Suprapubic skin (tissue), 4 donors: ENCODE results near the gene NOSIP. TPM values are rescaled to one million over a fixed set of nuclear protein-coding genes. Genes with fewer than 3 reads are reported as not detected.
"Not testable (repeated sequence)": the region's sequence is repeated elsewhere in the genome, so short reads cannot be mapped to it uniquely, and the experiment has no call there.

Experiments used
- DNase-seq, 2 donors: peaks; one replicate each; pipeline ENCODE4 v3.0.0-alpha.2; 2019; ENCODE audit warnings: low spot score in 2 of 2
- H3K27ac ChIP-seq: fragments of 200-600 bp; sonication (generic); one replicate; pipeline ENCODE4 v1.5.1; 2019
- H3K27me3 ChIP-seq: fragments of 200-600 bp; sonication (generic); one replicate; pipeline ENCODE4 v1.5.1; 2019
- H3K36me3 ChIP-seq: fragments of 200-600 bp; sonication (generic); one replicate; pipeline ENCODE4 v1.5.1; 2019
- H3K4me1 ChIP-seq: fragments of 200-600 bp; sonication (generic); one replicate; pipeline ENCODE4 v1.5.1; 2019
- H3K4me3 ChIP-seq: fragments of 200-600 bp; sonication (generic); one replicate; pipeline ENCODE4 v1.5.1; 2019; ENCODE audit warnings: mild to moderate bottlenecking
- H3K9me3 ChIP-seq: fragments of 200-600 bp; sonication (generic); one replicate; pipeline ENCODE4 v1.5.1; 2019
- EP300 ChIP-seq: sonication (generic); formaldehyde crosslinking; IDR thresholded peaks from one replicate; pipeline ENCODE4 v1.6.1; 2017; ENCODE audit warnings: antibody characterized with exemption
- POLR2A ChIP-seq, 2 donors: fragments of 450-650 bp; IDR thresholded peaks; one replicate each; pipeline ENCODE4 v1.6.1; 2017; ENCODE audit warnings: antibody characterized with exemption in 2 of 2, mild to moderate bottlenecking in 2 of 2, moderate library complexity in 2 of 2
- POLR2AphosphoS5 ChIP-seq, 3 donors: sonication (generic); formaldehyde crosslinking; IDR thresholded peaks; one replicate each; pipeline ENCODE4 v1.6.1; 2017; ENCODE audit warnings: antibody characterized with exemption in 3 of 3
- WGBS: methylation state at CpG from one replicate; pipeline ENCODE4 v1.1.5; 2018; 5-methylcytosine and 5-hydroxymethylcytosine counted together
- total RNA-seq, 4 donors: library from RNA; depleted of rRNA; stranded (reverse); fragments of >200 nt; gene quantifications; one replicate each; pipeline ENCODE4 v1.1.0, GENCODE V29; 2016
- TF ChIP-seq, protein P1 (sequence below), 2 donors: fragments of 200-600 bp in 1 of 2; fragments of 450-650 bp in 1 of 2; sonication (generic) in 1 of 2; IDR thresholded peaks; one replicate each; pipeline ENCODE4 v1.5.1; 2016 to 2019; ENCODE audit warnings: antibody characterized with exemption in 2 of 2, mild to moderate bottlenecking in 1 of 2, moderate library complexity in 1 of 2

NOSIP gene
- 10 to 100 TPM; 42.5 to 85.6 (median 68.9) TPM for total RNA-seq

DNA sequence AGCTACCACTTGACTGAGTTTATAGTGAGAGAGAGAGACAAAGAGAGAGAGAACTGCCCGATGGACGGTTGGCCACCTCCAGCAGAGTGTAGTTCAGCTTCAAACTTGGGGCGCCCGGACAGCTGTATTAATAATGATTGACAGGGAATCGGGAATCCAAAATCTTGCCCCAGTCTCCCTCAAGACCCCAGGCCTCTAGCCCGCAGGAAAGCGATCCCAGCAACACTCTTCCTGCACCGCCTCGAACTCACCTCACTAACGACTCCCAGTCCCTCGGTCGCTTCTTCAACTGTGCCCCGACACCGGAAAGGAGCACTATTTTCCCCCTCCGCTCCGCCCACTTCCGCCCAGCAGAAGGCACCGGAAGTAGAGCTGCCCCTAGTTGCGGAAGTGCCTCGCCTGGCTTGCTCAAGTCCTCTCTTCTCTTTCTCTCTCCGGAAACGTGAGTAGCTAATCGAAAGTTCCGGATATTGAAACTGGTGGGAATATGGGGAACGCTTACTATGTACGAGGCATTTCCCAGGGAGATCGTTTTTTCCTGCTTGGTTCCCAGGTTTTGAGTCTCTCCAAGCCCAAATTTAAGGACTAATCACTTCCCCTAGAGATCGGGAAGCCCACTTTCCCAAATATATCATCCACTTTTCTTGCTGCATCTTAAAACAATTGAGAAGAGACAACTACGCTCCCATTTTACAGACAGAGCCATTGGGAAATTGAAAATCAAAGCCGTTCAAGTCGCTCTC is at the start of gene NOSIP:
Gene NOSIP, minus strand, starts transcription at position 293 of the 743 bp plus-strand sequence. CDS start 19,865 bp downstream, outside the sequence.
- DNase-seq, result peak; percentile 97
- Histone ChIP-seq H3K9me3 (no peaks in the 10 kb centered on the region), H3K27me3 (no peaks in the 10 kb centered on the region), H3K4me1 (peaks cover 28% of the 10 kb centered on the region), H3K27ac (peak within 1 kb of the TSS; percentile 75), H3K4me3 (peak within 1 kb of the TSS; percentile 64), H3K36me3 (peaks cover 10% of the 10 kb centered on the region)
- TF ChIP-seq, protein P1, sequence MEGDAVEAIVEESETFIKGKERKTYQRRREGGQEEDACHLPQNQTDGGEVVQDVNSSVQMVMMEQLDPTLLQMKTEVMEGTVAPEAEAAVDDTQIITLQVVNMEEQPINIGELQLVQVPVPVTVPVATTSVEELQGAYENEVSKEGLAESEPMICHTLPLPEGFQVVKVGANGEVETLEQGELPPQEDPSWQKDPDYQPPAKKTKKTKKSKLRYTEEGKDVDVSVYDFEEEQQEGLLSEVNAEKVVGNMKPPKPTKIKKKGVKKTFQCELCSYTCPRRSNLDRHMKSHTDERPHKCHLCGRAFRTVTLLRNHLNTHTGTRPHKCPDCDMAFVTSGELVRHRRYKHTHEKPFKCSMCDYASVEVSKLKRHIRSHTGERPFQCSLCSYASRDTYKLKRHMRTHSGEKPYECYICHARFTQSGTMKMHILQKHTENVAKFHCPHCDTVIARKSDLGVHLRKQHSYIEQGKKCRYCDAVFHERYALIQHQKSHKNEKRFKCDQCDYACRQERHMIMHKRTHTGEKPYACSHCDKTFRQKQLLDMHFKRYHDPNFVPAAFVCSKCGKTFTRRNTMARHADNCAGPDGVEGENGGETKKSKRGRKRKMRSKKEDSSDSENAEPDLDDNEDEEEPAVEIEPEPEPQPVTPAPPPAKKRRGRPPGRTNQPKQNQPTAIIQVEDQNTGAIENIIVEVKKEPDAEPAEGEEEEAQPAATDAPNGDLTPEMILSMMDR (IDR thresholded peaks at IDR 0.05), result no peak
- no peak for TF ChIP-seq EP300
- peak in 1 of 2 donors; percentile 85 for TF ChIP-seq POLR2A (IDR thresholded peaks at IDR 0.05)
- TF ChIP-seq POLR2AphosphoS5 (IDR thresholded peaks at IDR 0.05), result peak in 2 of 3 donors; percentile 80 to 85
- 3% methylated on average over 30 of the region's 31 CpGs for WGBS

GRCh38 chr19:49629659-49630058 is 49.3 kb upstream of the NOSIP start:
- 73% methylated on average over 9 of the region's 9 CpGs for WGBS
- no peak for TF ChIP-seq POLR2A (IDR thresholded peaks at IDR 0.05)
- no peak for TF ChIP-seq EP300
- no peak for TF ChIP-seq POLR2AphosphoS5 (IDR thresholded peaks at IDR 0.05)
- TF ChIP-seq, protein P1 (IDR thresholded peaks at IDR 0.05), result no peak
- H3K27ac ChIP-seq, result no peak overlapping the region

GRCh38 chr19:49626226-49626625 is 45.9 kb upstream of the NOSIP start:
- peaks cover 49% of the 10 kb centered on the region for H3K36me3 ChIP-seq
- no peak overlapping the region for H3K4me3 ChIP-seq
- no peak overlapping the region for H3K27ac ChIP-seq
- no peaks in the 10 kb centered on the region for H3K27me3 ChIP-seq
- H3K9me3 ChIP-seq, result no peaks in the 10 kb centered on the region
- peaks cover 13% of the 10 kb centered on the region for H3K4me1 ChIP-seq
- 84% methylated on average over 10 of the region's 11 CpGs for WGBS
- TF ChIP-seq, protein P1 (IDR thresholded peaks at IDR 0.05), result no peak
- no peak for TF ChIP-seq POLR2A (IDR thresholded peaks at IDR 0.05)
- no peak for TF ChIP-seq EP300
- TF ChIP-seq POLR2AphosphoS5 (IDR thresholded peaks at IDR 0.05), result no peak
- no peak for DNase-seq

More at GRCh38 chr19:49629659-49630058, 49.3 kb upstream of the NOSIP start:
- no peaks in the 10 kb centered on the region for H3K9me3 ChIP-seq
- H3K36me3 ChIP-seq, result peaks cover 32% of the 10 kb centered on the region
- no peak for DNase-seq
- peaks cover 27% of the 10 kb centered on the region for H3K4me1 ChIP-seq
- H3K4me3 ChIP-seq, result no peak overlapping the region
- no peaks in the 10 kb centered on the region for H3K27me3 ChIP-seq

GRCh38 chr19:49624967-49625910 is 44.9 kb upstream of the NOSIP start:
- no peak for DNase-seq
- Histone ChIP-seq H3K27me3 (no peaks in the 10 kb centered on the region), H3K27ac (no peak overlapping the region), H3K4me3 (no peak overlapping the region), H3K9me3 (no peaks in the 10 kb centered on the region), H3K4me1 (peaks cover 3% of the 10 kb centered on the region), H3K36me3 (peaks cover 59% of the 10 kb centered on the region)
- 81% methylated on average over 23 of the region's 27 CpGs for WGBS
- no peak for TF ChIP-seq EP300
- TF ChIP-seq, protein P1 (IDR thresholded peaks at IDR 0.05), result no peak
- no peak for TF ChIP-seq POLR2AphosphoS5 (IDR thresholded peaks at IDR 0.05)
- no peak for TF ChIP-seq POLR2A (IDR thresholded peaks at IDR 0.05)

GRCh38 chr19:49617860-49618259 is 37.5 kb upstream of the NOSIP start:
- H3K27me3 ChIP-seq, result not testable (repeated sequence)

More at GRCh38 chr19:49617860-49618259, 37.5 kb upstream of the NOSIP start:
- not testable (repeated sequence) for DNase-seq, H3K27ac ChIP-seq, H3K9me3 ChIP-seq, H3K4me3 ChIP-seq
- WGBS, result 90% methylated on average over 13 of the region's 13 CpGs
- H3K36me3 ChIP-seq, result peaks cover 79% of the 10 kb centered on the region
- H3K4me1 ChIP-seq, result peaks cover 12% of the 10 kb centered on the region
